Measurements from ENCODE around the gene ADCY9. TPM values are rescaled to one million over a fixed set of nuclear protein-coding genes. Genes with fewer than 3 reads are reported as not detected.
"Not testable (repeated sequence)": the region's sequence is repeated elsewhere in the genome, so short reads cannot be mapped to it uniquely, and the experiment has no call there.

Gene ADCY9
- total and polyA plus RNA-seq, 2 experiments from 2014 or later: 1.9 to 21.9 TPM

DNA sequence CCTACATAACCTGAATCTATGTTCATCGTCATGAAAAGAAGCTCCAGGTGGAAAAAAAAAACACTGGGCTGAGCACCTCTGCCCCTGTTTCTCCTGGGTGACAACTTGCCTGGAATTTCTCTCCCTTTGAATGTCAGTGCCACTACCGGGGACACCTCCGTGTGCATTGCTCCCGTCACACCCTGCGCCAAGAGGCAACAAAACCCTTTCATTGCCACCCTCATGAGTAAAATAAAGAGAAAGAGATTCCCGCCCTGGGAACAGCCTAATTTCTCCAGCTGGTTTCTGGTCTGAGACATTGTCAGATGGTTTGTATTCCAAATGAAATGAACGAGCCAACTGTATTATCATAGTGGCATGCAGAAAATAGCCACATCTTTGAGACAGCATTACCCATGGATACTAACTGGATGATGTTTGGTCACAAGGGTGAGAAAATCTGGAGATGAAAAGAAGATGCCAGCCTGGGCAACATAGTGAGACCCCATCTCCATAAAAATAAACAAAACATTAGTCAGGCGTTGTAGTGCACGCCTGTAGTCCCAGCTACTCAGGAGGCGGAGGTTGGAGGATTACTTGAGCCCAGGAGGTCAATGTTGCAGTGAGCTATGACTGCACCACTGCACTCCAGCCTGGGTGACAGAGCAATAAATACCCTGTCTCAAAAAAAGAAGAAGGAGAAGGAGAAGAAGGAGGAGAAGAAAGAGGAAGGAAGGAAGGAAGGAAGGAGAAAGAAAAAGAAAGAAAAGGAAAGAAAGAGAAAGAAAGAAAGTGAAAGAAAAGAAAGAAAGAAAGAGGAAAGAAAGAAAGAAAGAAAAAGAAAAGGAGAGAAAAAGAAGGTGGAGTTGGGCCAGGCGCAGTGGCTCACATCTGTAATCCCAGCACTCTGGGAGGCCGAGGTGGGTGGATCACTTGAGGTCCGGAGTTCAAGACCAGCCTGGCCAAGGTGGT lies 42.2 kb upstream of the ADCY9 start:
- in situ Hi-C loops (cut with MboI): no loop called here
- Histone ChIP-seq H4K20me1 (ENCODE audit: insufficient read depth) (no peaks in the 10 kb centered on the region), H3K4me2 (ENCODE audit: unreplicated experiment) (no peak overlapping the region), H3K4me3 (no peak overlapping the region), H2AFZ (no peak overlapping the region), H3K9me2 (ENCODE audit: insufficient read depth) (no peaks in the 10 kb centered on the region), H3K9ac (no peak overlapping the region), H3K9me3 (ENCODE audit: low read depth) (no peaks in the 10 kb centered on the region), H3F3A (ENCODE audit: insufficient read depth) (0 out of 2 replicates have a peak, but pooled peaks cover 5% of the 10 kb centered on the region), H3K4me1 (ENCODE audit: insufficient read depth) (no peaks in the 10 kb centered on the region), H3K27me3 (replicated peaks; ENCODE audit: insufficient read depth) (no peaks in the 10 kb centered on the region), H3K27ac (no peak overlapping the region), H3K79me2 (ENCODE audit: insufficient read depth) (no peaks in the 10 kb centered on the region), H3K36me3 (ENCODE audit: low read depth) (no peaks in the 10 kb centered on the region)
- no peak for TF ChIP-seq EZH2phosphoT487 (IDR thresholded peaks at IDR 0.05; ENCODE audit: insufficient read depth, low read depth)
- TF ChIP-seq EZH2 (IDR thresholded peaks at IDR 0.05; ENCODE audit: insufficient read depth, poor library complexity, severe bottlenecking): no peak
- no peak for DNase-seq
- WGBS, 2 experiments (ENCODE audit: low coverage in 1 of 2, low lambda C conversion rate in 2 of 2, missing lambda C conversion rate in 2 of 2): 54 to 57% methylated on average over 13 of the region's 13 CpGs

GRCh38 chr16:4157376-4157825 lies 41.2 kb upstream of the ADCY9 start:
- Histone ChIP-seq H3K9me2 (ENCODE audit: insufficient read depth) (no peaks in the 10 kb centered on the region), H3K4me1 (ENCODE audit: insufficient read depth) (no peaks in the 10 kb centered on the region), H3K4me2 (ENCODE audit: unreplicated experiment) (no peak overlapping the region), H3K27me3 (replicated peaks; ENCODE audit: insufficient read depth) (no peaks in the 10 kb centered on the region), H3K36me3 (ENCODE audit: low read depth) (no peaks in the 10 kb centered on the region), H3F3A (ENCODE audit: insufficient read depth) (0 out of 2 replicates have a peak, but pooled peaks cover 5% of the 10 kb centered on the region), H3K9ac (no peak overlapping the region), H3K4me3 (no peak overlapping the region), H2AFZ (no peak overlapping the region), H3K9me3 (ENCODE audit: low read depth) (no peaks in the 10 kb centered on the region), H3K79me2 (ENCODE audit: insufficient read depth) (no peaks in the 10 kb centered on the region), H3K27ac (no peak overlapping the region), H4K20me1 (ENCODE audit: insufficient read depth) (no peaks in the 10 kb centered on the region)
- no peak for DNase-seq
- no peak for TF ChIP-seq EZH2phosphoT487 (IDR thresholded peaks at IDR 0.05; ENCODE audit: insufficient read depth, low read depth)
- no peak for TF ChIP-seq EZH2 (IDR thresholded peaks at IDR 0.05; ENCODE audit: insufficient read depth, poor library complexity, severe bottlenecking)
- in situ Hi-C loops (cut with MboI): no loop called here
- 75 to 83% methylated on average over 4 of the region's 4 CpGs for WGBS, 2 experiments (ENCODE audit: low coverage in 1 of 2, low lambda C conversion rate in 2 of 2, missing lambda C conversion rate in 2 of 2)

GRCh38 chr16:4156503-4156902 lies 40.3 kb upstream of the ADCY9 start:
- H3K4me2 ChIP-seq (ENCODE audit: unreplicated experiment); DNase-seq; in situ Hi-C loops (cut with MboI): not testable (repeated sequence)

GRCh38 chr16:4153364-4153763 lies 37.1 kb upstream of the ADCY9 start:
- H3K9me3 ChIP-seq (ENCODE audit: low read depth); H3K27me3 ChIP-seq (replicated peaks; ENCODE audit: insufficient read depth); in situ Hi-C loops (cut with MboI); H3K4me2 ChIP-seq (ENCODE audit: unreplicated experiment); H3K36me3 ChIP-seq (ENCODE audit: low read depth); H3K9ac ChIP-seq; H3K27ac ChIP-seq; H3K4me1 ChIP-seq (ENCODE audit: insufficient read depth); H3K79me2 ChIP-seq (ENCODE audit: insufficient read depth); H3K4me3 ChIP-seq; H4K20me1 ChIP-seq (ENCODE audit: insufficient read depth); H3F3A ChIP-seq (ENCODE audit: insufficient read depth); H3K9me2 ChIP-seq (ENCODE audit: insufficient read depth); H2AFZ ChIP-seq; DNase-seq: not testable (repeated sequence)
- 77 to 79% methylated on average over 13 of the region's 13 CpGs for WGBS, 2 experiments (ENCODE audit: low coverage in 1 of 2, low lambda C conversion rate in 2 of 2, missing lambda C conversion rate in 2 of 2)

More at GRCh38 chr16:4156503-4156902, 40.3 kb upstream of the ADCY9 start:
- H3K36me3 ChIP-seq (ENCODE audit: low read depth); H3K9ac ChIP-seq; H3K9me3 ChIP-seq (ENCODE audit: low read depth); H3F3A ChIP-seq (ENCODE audit: insufficient read depth); H3K4me3 ChIP-seq; H3K27ac ChIP-seq; H2AFZ ChIP-seq; H3K79me2 ChIP-seq (ENCODE audit: insufficient read depth); H3K27me3 ChIP-seq (replicated peaks; ENCODE audit: insufficient read depth); H3K4me1 ChIP-seq (ENCODE audit: insufficient read depth); H3K9me2 ChIP-seq (ENCODE audit: insufficient read depth); H4K20me1 ChIP-seq (ENCODE audit: insufficient read depth): not testable (repeated sequence)
- 58 to 61% methylated on average over 3 of the region's 3 CpGs for WGBS, 2 experiments (ENCODE audit: low coverage in 1 of 2, low lambda C conversion rate in 2 of 2, missing lambda C conversion rate in 2 of 2)
